Skeletal muscle tissue (tissue), 4 donors: Measurements from ENCODE around the gene TIMM22. TPM values are rescaled to one million over a fixed set of nuclear protein-coding genes. Genes with fewer than 3 reads are reported as not detected.
"Not testable (repeated sequence)": the region's sequence is repeated elsewhere in the genome, so short reads cannot be mapped to it uniquely, and the experiment has no call there.

Experiments
- H3K27ac ChIP-seq: one replicate; pipeline ENCODE4 v1.7.0; 2013; ENCODE audit warnings: mild to moderate bottlenecking, low read depth, low read length, inconsistent platforms
- H3K27me3 ChIP-seq, 3 donors: one replicate each; pipeline ENCODE4 v1.7.0; 2013; ENCODE audit warnings: low read length in 3 of 3; ENCODE audit not compliant: control insufficient read depth in 3 of 3, insufficient read depth in 3 of 3
- H3K36me3 ChIP-seq, 3 donors: one replicate each; pipeline ENCODE4 v1.7.0; 2013; ENCODE audit warnings: low read length in 3 of 3; ENCODE audit not compliant: control insufficient read depth in 3 of 3, insufficient read depth in 3 of 3
- H3K4me1 ChIP-seq, 3 donors: one replicate each; pipeline ENCODE4 v1.7.0; 2013; ENCODE audit warnings: low read length in 3 of 3, mild to moderate bottlenecking in 3 of 3; ENCODE audit not compliant: control insufficient read depth in 3 of 3, insufficient read depth in 3 of 3
- H3K4me3 ChIP-seq, 3 donors: one replicate each; pipeline ENCODE4 v1.7.0; 2013; ENCODE audit warnings: low read length in 3 of 3
- H3K9ac ChIP-seq, 3 donors: one replicate each; pipeline ENCODE4 v1.7.0; 2013; ENCODE audit warnings: low read length in 3 of 3, mild to moderate bottlenecking in 3 of 3, moderate library complexity in 2 of 3, low read depth in 1 of 3
- H3K9me3 ChIP-seq, 3 donors: one replicate each; pipeline ENCODE4 v1.7.0; 2013; ENCODE audit warnings: low read length in 3 of 3; ENCODE audit not compliant: control insufficient read depth in 3 of 3
- total RNA-seq: library from RNA; depleted of rRNA; stranded (reverse); fragments of >200 nt; gene quantifications from one replicate; pipeline ENCODE4 v1.2.3, GENCODE V29; 2014
- donor health status: Osteomylitis.

The TIMM22 gene
- 15.1 TPM for total RNA-seq

DNA sequence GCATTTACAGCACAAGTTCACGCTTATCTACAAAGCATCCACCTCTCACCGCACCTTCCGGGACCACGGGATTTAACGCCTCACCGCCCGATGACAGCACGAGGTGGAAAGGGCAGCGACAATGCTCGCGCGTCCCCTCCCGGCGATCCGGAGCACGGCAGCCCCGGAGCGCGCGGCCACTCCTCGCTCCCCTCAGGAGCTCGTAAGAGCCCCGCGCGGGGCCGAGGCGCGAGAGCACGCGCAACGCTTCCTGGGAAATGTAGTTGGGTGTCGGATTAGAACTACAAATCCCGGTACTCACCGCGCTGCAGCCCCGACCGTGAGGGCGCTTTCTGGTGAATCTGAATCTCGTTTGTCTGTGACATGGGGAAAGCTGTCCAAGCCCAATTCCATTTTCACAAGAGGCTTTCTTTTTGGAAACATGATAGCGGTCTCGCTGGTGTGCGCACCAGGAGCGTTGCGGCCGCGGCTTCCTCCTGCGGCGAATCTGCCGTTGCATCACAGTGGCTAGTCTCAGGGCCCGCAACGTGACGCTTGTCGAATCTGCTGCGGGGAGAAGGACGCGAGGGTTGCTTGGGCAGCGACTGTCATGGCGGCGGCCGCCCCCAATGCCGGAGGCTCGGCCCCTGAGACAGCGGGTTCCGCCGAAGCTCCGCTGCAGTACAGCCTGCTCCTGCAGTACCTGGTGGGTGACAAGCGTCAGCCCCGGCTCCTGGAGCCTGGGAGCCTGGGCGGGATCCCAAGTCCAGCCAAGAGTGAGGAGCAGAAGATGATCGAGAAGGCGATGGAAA, at the start of gene TIMM22:
TSS of gene TIMM22 (plus strand) at position 576 of the 791 bp plus-strand sequence. CDS start at position 590, 14 bp downstream.
- Histone ChIP-seq H3K27ac (peak within 1 kb of the TSS; percentile 93), H3K4me1 (peaks cover 36 to 46% (median 41%) of the 10 kb centered on the region in 3 donors), H3K9ac (peak within 1 kb of the TSS; percentile 99 to 100 (median 99)), H3K36me3 (peaks cover 19 to 22% (median 22%) of the 10 kb centered on the region in 3 donors), H3K27me3 (no peaks in the 10 kb centered on the region), H3K9me3 (no peaks in the 10 kb centered on the region), H3K4me3 (peak within 1 kb of the TSS; percentile 98 to 100 (median 100))

DNA sequence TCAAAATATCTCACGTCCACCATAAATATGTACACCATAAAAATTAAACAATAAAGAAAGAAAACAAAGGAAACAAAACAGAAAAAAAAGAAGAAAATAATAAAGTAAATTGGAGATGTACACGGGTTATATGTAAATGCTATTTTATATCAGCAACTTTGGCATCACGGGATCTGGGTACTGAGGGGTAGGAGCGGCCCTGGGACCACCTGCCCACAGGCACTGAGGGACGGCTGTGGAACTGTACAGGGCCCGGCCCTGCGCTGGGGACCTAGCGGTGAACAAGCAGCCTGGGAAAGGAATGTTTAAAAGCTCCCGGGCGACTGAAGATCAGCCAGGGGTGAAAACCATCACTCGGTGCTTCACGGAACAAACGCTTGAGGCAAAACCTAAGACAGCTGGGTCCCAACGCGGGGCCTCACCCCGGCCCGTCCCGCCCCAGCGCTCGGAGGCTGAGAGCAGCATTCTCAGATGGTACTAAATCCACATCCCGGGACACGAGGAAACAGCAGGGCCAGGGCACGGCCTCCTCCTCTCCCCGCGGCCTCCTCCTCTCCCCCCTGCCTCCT, 48.6 kb upstream of the TIMM22 start:
- H3K9ac ChIP-seq = no peak overlapping the region
- H3K27me3 ChIP-seq = no peaks in the 10 kb centered on the region
- no peak overlapping the region for H3K27ac ChIP-seq
- peaks cover 0 to 2% (median 0%) of the 10 kb centered on the region in 3 donors for H3K36me3 ChIP-seq
- H3K4me3 ChIP-seq = no peak overlapping the region
- no peaks in the 10 kb centered on the region for H3K9me3 ChIP-seq
- peaks cover 14 to 15% (median 14%) of the 10 kb centered on the region in 3 donors for H3K4me1 ChIP-seq

GRCh38 chr17:949623-950303, 47.2 kb upstream of the TIMM22 start:
- no peak overlapping the region for H3K4me3 ChIP-seq
- no peak overlapping the region for H3K9ac ChIP-seq
- H3K27ac ChIP-seq = no peak overlapping the region
- H3K9me3 ChIP-seq = no peaks in the 10 kb centered on the region
- H3K4me1 ChIP-seq = peaks cover 19 to 23% (median 21%) of the 10 kb centered on the region in 3 donors
- peaks cover 0 to 2% (median 0%) of the 10 kb centered on the region in 3 donors for H3K36me3 ChIP-seq
- no peaks in the 10 kb centered on the region for H3K27me3 ChIP-seq

GRCh38 chr17:951325-952132, 45.4 kb upstream of the TIMM22 start:
- Histone ChIP-seq H3K27ac (no peak overlapping the region), H3K9ac (peak overlapping the region in 1 of 3 donors; percentile 33), H3K4me3 (peak overlapping the region in 1 of 3 donors; percentile 13), H3K27me3 (no peaks in the 10 kb centered on the region), H3K4me1 (peaks cover 21 to 25% (median 22%) of the 10 kb centered on the region in 3 donors), H3K9me3 (no peaks in the 10 kb centered on the region), H3K36me3 (peaks cover 0 to 2% (median 0%) of the 10 kb centered on the region in 3 donors)

DNA sequence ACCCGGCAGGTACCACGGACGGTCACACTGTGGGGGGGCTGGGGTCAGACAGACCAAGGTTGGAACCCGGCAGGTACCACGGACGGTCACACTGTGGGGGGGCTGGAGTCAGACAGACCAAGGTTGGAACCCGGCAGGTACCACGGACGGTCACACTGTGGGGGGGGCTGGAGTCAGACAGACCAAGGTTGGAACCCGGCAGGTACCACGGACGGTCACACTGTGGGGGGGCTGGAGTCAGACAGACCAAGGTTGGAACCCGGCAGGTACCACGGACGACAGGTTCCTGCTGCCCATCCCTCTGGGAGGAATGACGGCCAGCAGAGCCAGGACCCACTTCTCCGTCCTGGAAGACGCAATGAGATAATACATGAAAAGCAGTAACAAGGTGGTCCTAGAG, 44.3 kb upstream of the TIMM22 start:
- H3K4me3 ChIP-seq, H3K9ac ChIP-seq, H3K36me3 ChIP-seq, H3K27ac ChIP-seq, H3K9me3 ChIP-seq, H3K27me3 ChIP-seq: not testable (repeated sequence)
- H3K4me1 ChIP-seq = peaks cover 26 to 35% (median 29%) of the 10 kb centered on the region in 3 donors

DNA sequence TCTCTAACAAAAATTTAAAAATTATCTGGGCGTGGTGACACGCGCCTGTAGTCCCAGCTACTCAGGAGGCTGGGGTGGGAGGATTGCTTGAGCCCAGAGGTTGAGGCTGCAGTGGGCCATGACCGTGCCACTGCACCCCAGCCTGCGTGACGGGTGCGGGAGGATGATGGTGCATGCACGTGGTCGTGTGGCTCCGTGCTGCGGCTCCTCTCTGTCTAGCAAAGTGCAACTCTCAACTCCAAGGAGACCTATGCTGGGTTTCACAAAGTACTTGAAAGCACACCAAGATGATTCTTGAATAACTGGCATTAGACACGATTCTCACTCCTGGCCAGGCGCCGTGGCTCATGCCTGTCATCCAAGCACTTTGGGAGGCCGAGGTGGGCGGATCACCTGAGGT, 43.2 kb upstream of the TIMM22 start:
- H3K27ac ChIP-seq = no peak overlapping the region
- peaks cover 33 to 45% (median 38%) of the 10 kb centered on the region in 3 donors for H3K4me1 ChIP-seq

GRCh38 chr17:954431-955164, 42.3 kb upstream of the TIMM22 start:
- Histone ChIP-seq H3K9ac (peak overlapping the region in 1 of 3 donors; percentile 60), H3K4me1 (peaks cover 33 to 45% (median 38%) of the 10 kb centered on the region in 3 donors), H3K4me3 (no peak overlapping the region), H3K9me3 (no peaks in the 10 kb centered on the region), H3K27me3 (no peaks in the 10 kb centered on the region), H3K36me3 (no peaks in the 10 kb centered on the region), H3K27ac (peak overlapping the region; percentile 49)

More for the DNA sequence above, 43.2 kb upstream of the TIMM22 start:
- Histone ChIP-seq H3K27me3 (no peaks in the 10 kb centered on the region), H3K9ac (no peak overlapping the region), H3K4me3 (no peak overlapping the region), H3K9me3 (no peaks in the 10 kb centered on the region), H3K36me3 (no peaks in the 10 kb centered on the region)

GRCh38 chr17:956905-957304, 40.0 kb upstream of the TIMM22 start:
- Histone ChIP-seq H3K27me3 (no peaks in the 10 kb centered on the region), H3K36me3 (no peaks in the 10 kb centered on the region), H3K27ac (peak overlapping the region; percentile 36), H3K4me3 (no peak overlapping the region), H3K4me1 (peaks cover 19 to 32% (median 25%) of the 10 kb centered on the region in 3 donors), H3K9ac (no peak overlapping the region), H3K9me3 (no peaks in the 10 kb centered on the region)
